HEK293 (cell line): ENCODE measurements around the gene OCIAD1.

ENCODE experiments used
- CTCF ChIA-PET: fragments of 350-600 bp; formaldehyde crosslinking; extraction: SDS; loops from one replicate; lab custom pipeline; 2021; ENCODE audit warnings: antibody characterized with exemption; lab: Yijun Ruan, JAX
- POLR2A ChIA-PET: fragments of 300-600 bp; formaldehyde crosslinking; extraction: SDS; loops from one replicate; lab custom pipeline; 2020; ENCODE audit warnings: antibody characterized with exemption, inconsistent platforms; lab: Yijun Ruan, JAX
- H3K27ac ChIP-seq: fragments of 200-500 bp; sonication (Bioruptor generic); 2 replicates; pipeline ENCODE4 v1.5.1; 2014; ENCODE audit warnings: low read depth, low read length, control low read depth, inconsistent platforms; ENCODE audit errors: extremely low read depth
- H3K36me3 ChIP-seq, 2 experiments: fragments of 200-500 bp in 1 of 2; sonication (Bioruptor generic) in 1 of 2; 1 replicate in 1 of 2; 2 replicates in 1 of 2; pipeline ENCODE4 v1.5.1; 2014 to 2017; ENCODE audit warnings: inconsistent platforms in 2 of 2, low read length in 2 of 2; ENCODE audit not compliant: control insufficient read depth in 2 of 2, insufficient read depth in 1 of 2
- H3K4me1 ChIP-seq: fragments of 200-500 bp; sonication (Bioruptor generic); 2 replicates; pipeline ENCODE4 v1.5.1; 2014; ENCODE audit warnings: mild to moderate bottlenecking, low read length, inconsistent platforms; ENCODE audit not compliant: control insufficient read depth, insufficient read depth
- H3K4me3 ChIP-seq: 2 replicates; pipeline ENCODE4 v1.5.1; 2011; ENCODE audit warnings: low read depth, mild to moderate bottlenecking, control low read depth, low read length, moderate library complexity
- H3K9me3 ChIP-seq: fragments of 200-500 bp; sonication (Bioruptor generic); 2 replicates; pipeline ENCODE4 v1.5.1; 2014; ENCODE audit warnings: low read depth, low read length, inconsistent platforms; ENCODE audit not compliant: control insufficient read depth, insufficient read depth
- GLIS1 ChIP-seq: fragments of 450-650 bp; formaldehyde crosslinking; IDR thresholded peaks from 2 replicates; pipeline ENCODE4 v1.5.1; 2016; ENCODE audit warnings: missing biosample characterization, missing genetic modification characterization
- GLIS2 ChIP-seq: fragments of 450-650 bp; formaldehyde crosslinking; IDR thresholded peaks from 2 replicates; pipeline ENCODE4 v1.5.1; 2016; ENCODE audit warnings: missing biosample characterization, missing genetic modification characterization
- HIC1 ChIP-seq: fragments of 450-650 bp; formaldehyde crosslinking; IDR thresholded peaks from 2 replicates; pipeline ENCODE4 v1.5.1; 2016; ENCODE audit warnings: missing biosample characterization, missing genetic modification characterization
- INSM2 ChIP-seq: fragments of 450-650 bp; formaldehyde crosslinking; IDR thresholded peaks from 2 replicates; pipeline ENCODE4 v1.5.1; 2016; ENCODE audit warnings: missing biosample characterization, missing genetic modification characterization
- KLF7 ChIP-seq: fragments of 450-650 bp; formaldehyde crosslinking; IDR thresholded peaks from 2 replicates; pipeline ENCODE4 v1.5.1; 2016; ENCODE audit warnings: missing biosample characterization, missing genetic modification characterization, borderline replicate concordance
- OVOL3 ChIP-seq: fragments of 450-650 bp; formaldehyde crosslinking; IDR thresholded peaks from 2 replicates; pipeline ENCODE4 v1.5.1; 2016; ENCODE audit warnings: missing biosample characterization, missing genetic modification characterization
- PRDM1 ChIP-seq: fragments of 450-650 bp; formaldehyde crosslinking; IDR thresholded peaks from 2 replicates; pipeline ENCODE4; 2016; ENCODE audit warnings: missing biosample characterization, missing genetic modification characterization
- PRDM6 ChIP-seq: fragments of 450-650 bp; formaldehyde crosslinking; IDR thresholded peaks from 2 replicates; pipeline ENCODE4 v1.5.1; 2017; ENCODE audit warnings: missing biosample characterization, missing genetic modification characterization
- SP2 ChIP-seq: fragments of 450-650 bp; formaldehyde crosslinking; IDR thresholded peaks from 2 replicates; pipeline ENCODE4 v1.5.1; 2016; ENCODE audit warnings: missing biosample characterization, missing genetic modification characterization
- ZBTB17 ChIP-seq: fragments of 450-650 bp; formaldehyde crosslinking; IDR thresholded peaks from 2 replicates; pipeline ENCODE4 v1.5.1; 2016; ENCODE audit warnings: missing biosample characterization, missing genetic modification characterization
- ZNF121 ChIP-seq: fragments of 450-650 bp; formaldehyde crosslinking; IDR thresholded peaks from 2 replicates; pipeline ENCODE4 v1.5.1; 2016; ENCODE audit warnings: missing biosample characterization, missing genetic modification characterization
- ZNF140 ChIP-seq: fragments of 450-650 bp; formaldehyde crosslinking; IDR thresholded peaks from 2 replicates; pipeline ENCODE4 v1.5.1; 2016; ENCODE audit warnings: missing biosample characterization, missing genetic modification characterization
- ZNF335 ChIP-seq: fragments of 450-650 bp; formaldehyde crosslinking; conservative IDR thresholded peaks from 2 replicates; pipeline ENCODE4 v1.5.1; 2016; ENCODE audit warnings: missing biosample characterization, missing genetic modification characterization
- ZNF341 ChIP-seq: fragments of 450-650 bp; formaldehyde crosslinking; IDR thresholded peaks from 2 replicates; pipeline ENCODE4; 2016; ENCODE audit warnings: low read depth, missing biosample characterization, missing genetic modification characterization
- ZNF366 ChIP-seq: fragments of 450-650 bp; formaldehyde crosslinking; conservative IDR thresholded peaks from 2 replicates; pipeline ENCODE4 v1.5.1; 2016; ENCODE audit warnings: missing biosample characterization, missing genetic modification characterization
- ZNF394 ChIP-seq: fragments of 450-650 bp; formaldehyde crosslinking; IDR thresholded peaks from 2 replicates; pipeline ENCODE4 v1.5.1; 2016; ENCODE audit warnings: missing biosample characterization, missing genetic modification characterization, mild to moderate bottlenecking, moderate library complexity, borderline replicate concordance
- ZNF433 ChIP-seq: fragments of 450-650 bp; formaldehyde crosslinking; IDR thresholded peaks from 2 replicates; pipeline ENCODE4 v1.5.1; 2016; ENCODE audit warnings: missing biosample characterization, missing genetic modification characterization, low read depth
- ZNF548 ChIP-seq: fragments of 450-650 bp; formaldehyde crosslinking; IDR thresholded peaks from 2 replicates; pipeline ENCODE4 v1.5.1; 2016; ENCODE audit warnings: missing biosample characterization, missing genetic modification characterization
- ZNF600 ChIP-seq: fragments of 450-650 bp; formaldehyde crosslinking; IDR thresholded peaks from 2 replicates; pipeline ENCODE4 v1.5.1; 2016; ENCODE audit warnings: missing biosample characterization, missing genetic modification characterization
- ZNF654 ChIP-seq: fragments of 450-650 bp; formaldehyde crosslinking; IDR thresholded peaks from 2 replicates; pipeline ENCODE4 v1.5.1; 2016; ENCODE audit warnings: low read depth, missing biosample characterization, missing genetic modification characterization
- ZNF660 ChIP-seq: fragments of 450-650 bp; IDR thresholded peaks from 2 replicates; pipeline ENCODE4 v1.5.1; 2018; ENCODE audit warnings: missing biosample characterization, mild to moderate bottlenecking, missing genetic modification characterization
- ZNF747 ChIP-seq: fragments of 450-650 bp; formaldehyde crosslinking; IDR thresholded peaks from 2 replicates; pipeline ENCODE4 v1.5.1; 2016; ENCODE audit warnings: missing biosample characterization, missing genetic modification characterization
- TF ChIP-seq, protein P1 (sequence below): fragments of 450-650 bp; formaldehyde crosslinking; optimal IDR thresholded peaks from 2 replicates; pipeline ENCODE3; 2016; ENCODE audit warnings: missing biosample characterization, mild to moderate bottlenecking, missing genetic modification characterization
- TF ChIP-seq, protein P2 (sequence below): fragments of 450-650 bp; formaldehyde crosslinking; conservative IDR thresholded peaks from 2 replicates; pipeline ENCODE4 v1.5.1; 2016; ENCODE audit warnings: low read depth, missing biosample characterization, missing genetic modification characterization

OCIAD1 gene

DNA sequence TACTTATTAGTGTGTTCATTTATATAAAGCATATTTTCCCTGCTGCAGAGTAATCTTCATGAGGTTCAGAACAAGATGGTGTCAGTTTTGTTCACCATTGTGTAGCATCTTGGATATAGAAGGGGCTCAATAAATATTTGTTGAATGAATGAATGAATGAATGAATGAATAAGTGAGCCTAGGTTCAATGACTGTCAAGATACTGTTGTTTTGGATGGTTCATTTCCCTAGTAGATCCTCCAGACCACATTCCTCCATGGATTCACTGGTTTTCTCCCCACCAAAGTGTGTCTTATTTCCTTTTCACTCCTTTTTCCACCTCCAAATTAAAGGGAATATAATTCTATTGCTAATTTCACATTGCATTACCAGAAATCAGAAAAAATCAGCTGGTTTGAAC lies 77.8 kb downstream of the OCIAD1 start:
- TF ChIP-seq KLF7 (tag by site-specific recombination) (no peak), ZNF747 (no peak), ZNF433 (tag by site-specific recombination) (no peak), ZNF654 (tag by site-specific recombination) (no peak), ZNF140 (no peak), SP2 (tag by site-specific recombination) (no peak), INSM2 (tag by site-specific recombination) (no peak), ZNF548 (tag by site-specific recombination) (no peak)
- TF ChIP-seq, protein P1, sequence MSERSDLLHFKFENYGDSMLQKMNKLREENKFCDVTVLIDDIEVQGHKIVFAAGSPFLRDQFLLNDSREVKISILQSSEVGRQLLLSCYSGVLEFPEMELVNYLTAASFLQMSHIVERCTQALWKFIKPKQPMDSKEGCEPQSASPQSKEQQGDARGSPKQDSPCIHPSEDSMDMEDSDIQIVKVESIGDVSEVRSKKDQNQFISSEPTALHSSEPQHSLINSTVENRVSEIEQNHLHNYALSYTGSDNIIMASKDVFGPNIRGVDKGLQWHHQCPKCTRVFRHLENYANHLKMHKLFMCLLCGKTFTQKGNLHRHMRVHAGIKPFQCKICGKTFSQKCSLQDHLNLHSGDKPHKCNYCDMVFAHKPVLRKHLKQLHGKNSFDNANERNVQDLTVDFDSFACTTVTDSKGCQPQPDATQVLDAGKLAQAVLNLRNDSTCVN (tag by site-specific recombination) = no peak

DNA sequence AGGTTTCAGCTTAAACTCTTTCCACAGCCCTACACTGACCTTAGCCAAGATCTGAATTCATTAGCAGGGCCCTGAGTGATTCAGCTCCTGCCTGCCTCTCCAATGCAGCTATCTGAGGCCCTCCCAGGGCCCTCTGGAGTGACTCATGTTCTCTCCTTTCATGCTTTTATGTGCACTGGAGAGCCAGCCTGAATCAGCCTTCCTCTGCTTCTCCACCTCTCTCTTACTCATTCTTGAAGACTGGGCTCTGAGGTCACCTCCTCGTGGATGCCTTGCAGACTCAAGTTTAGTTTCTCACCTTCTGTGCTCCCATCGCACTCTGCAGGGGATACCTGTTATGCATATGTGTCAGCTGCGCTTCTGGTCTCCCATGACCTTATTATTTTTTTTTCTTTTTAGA lies 78.8 kb downstream of the OCIAD1 start:
- H3K36me3 ChIP-seq = no peaks in the 10 kb centered on the region
- no peak overlapping the region for H3K4me3 ChIP-seq
- ChIA-PET POLR2A (interaction anchor here (0.6 kb wide), 1 partner anchor 782 kb away, joined by 6 read pairs; no protein-coding TSS in a partner anchor), CTCF (interaction anchor here (0.9 to 1.4 kb wide), 2 partner anchors 16 to 52 kb away, joined by 3 to 5 read pairs; no protein-coding TSS in a partner anchor)
- H3K9me3 ChIP-seq = no peaks in the 10 kb centered on the region
- H3K4me1 ChIP-seq = peaks cover 2% of the 10 kb centered on the region; the same call in 1 of the 2 replicates
- no peak overlapping the region for H3K27ac ChIP-seq
- peak; percentile 40; the same call in 1 of the 2 replicates for TF ChIP-seq ZNF335 (tag by site-specific recombination)
- TF ChIP-seq, protein P2, sequence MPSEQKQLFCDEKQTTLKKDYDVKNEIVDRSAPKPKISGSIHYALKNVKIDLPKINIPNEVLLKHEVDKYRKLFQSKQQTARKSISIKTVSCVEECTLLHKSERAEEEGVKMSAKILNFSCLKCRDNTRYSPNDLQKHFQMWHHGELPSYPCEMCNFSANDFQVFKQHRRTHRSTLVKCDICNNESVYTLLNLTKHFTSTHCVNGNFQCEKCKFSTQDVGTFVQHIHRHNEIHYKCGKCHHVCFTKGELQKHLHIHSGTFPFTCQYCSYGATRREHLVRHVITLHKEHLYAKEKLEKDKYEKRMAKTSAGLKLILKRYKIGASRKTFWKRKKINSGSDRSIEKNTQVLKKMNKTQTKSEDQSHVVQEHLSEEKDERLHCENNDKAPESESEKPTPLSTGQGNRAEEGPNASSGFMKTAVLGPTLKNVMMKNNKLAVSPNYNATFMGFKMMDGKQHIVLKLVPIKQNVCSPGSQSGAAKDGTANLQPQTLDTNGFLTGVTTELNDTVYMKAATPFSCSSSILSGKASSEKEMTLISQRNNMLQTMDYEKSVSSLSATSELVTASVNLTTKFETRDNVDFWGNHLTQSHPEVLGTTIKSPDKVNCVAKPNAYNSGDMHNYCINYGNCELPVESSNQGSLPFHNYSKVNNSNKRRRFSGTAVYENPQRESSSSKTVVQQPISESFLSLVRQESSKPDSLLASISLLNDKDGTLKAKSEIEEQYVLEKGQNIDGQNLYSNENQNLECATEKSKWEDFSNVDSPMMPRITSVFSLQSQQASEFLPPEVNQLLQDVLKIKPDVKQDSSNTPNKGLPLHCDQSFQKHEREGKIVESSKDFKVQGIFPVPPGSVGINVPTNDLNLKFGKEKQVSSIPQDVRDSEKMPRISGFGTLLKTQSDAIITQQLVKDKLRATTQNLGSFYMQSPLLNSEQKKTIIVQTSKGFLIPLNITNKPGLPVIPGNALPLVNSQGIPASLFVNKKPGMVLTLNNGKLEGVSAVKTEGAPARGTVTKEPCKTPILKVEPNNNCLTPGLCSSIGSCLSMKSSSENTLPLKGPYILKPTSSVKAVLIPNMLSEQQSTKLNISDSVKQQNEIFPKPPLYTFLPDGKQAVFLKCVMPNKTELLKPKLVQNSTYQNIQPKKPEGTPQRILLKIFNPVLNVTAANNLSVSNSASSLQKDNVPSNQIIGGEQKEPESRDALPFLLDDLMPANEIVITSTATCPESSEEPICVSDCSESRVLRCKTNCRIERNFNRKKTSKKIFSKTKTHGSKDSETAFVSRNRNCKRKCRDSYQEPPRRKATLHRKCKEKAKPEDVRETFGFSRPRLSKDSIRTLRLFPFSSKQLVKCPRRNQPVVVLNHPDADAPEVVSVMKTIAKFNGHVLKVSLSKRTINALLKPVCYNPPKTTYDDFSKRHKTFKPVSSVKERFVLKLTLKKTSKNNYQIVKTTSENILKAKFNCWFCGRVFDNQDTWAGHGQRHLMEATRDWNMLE (tag by site-specific recombination) = no peak
- no peak for TF ChIP-seq ZNF341 (tag by site-specific recombination)
- 0 out of 2 replicates have a peak, but pooled peaks have one; percentile 40 for TF ChIP-seq ZNF366 (tag by site-specific recombination)
- peak; percentile 94 for TF ChIP-seq ZNF394 (tag by site-specific recombination)
- peak; percentile 57 for TF ChIP-seq ZBTB17
- TF ChIP-seq PRDM6 (tag by site-specific recombination) = no peak
- TF ChIP-seq PRDM1 = peak; percentile 31; the same call in 1 of the 2 replicates
- 0 out of 2 replicates have a peak, but pooled peaks have one; percentile 31 for TF ChIP-seq HIC1
- no peak for TF ChIP-seq OVOL3 (tag by site-specific recombination)
- peak; percentile 75 for TF ChIP-seq GLIS1 (tag by site-specific recombination)
- TF ChIP-seq ZNF121 (tag by site-specific recombination) = no peak
- TF ChIP-seq GLIS2 = peak; percentile 47
- peak; percentile 78; the same call in 1 of the 2 replicates for TF ChIP-seq ZNF660
- TF ChIP-seq ZNF600 (tag by site-specific recombination) = peak; percentile 41; the same call in 1 of the 2 replicates

More for the DNA sequence above, 77.8 kb downstream of the OCIAD1 start:
- CTCF ChIA-PET = no interaction called here
- H3K36me3 ChIP-seq = peaks cover 0 to 4% of the 10 kb centered on the region in 2 experiments; a peak in 1 of 3 replicates
- H3K27ac ChIP-seq = no peak overlapping the region
- H3K4me1 ChIP-seq = peaks cover 2% of the 10 kb centered on the region; the same call in 1 of the 2 replicates
- no peak overlapping the region for H3K4me3 ChIP-seq
- no peaks in the 10 kb centered on the region for H3K9me3 ChIP-seq
- POLR2A ChIA-PET = no interaction called here
